B cell (primary cell): ENCODE measurements around the gene IL19. TPM values are rescaled to one million over a fixed set of nuclear protein-coding genes. Genes with fewer than 3 reads are reported as not detected.

Experiments
- ATAC-seq: fragments of 200-7000 bp; cut with Tn5 transposase; one replicate; pipeline ENCODE4 v1.10.0; 2021; ENCODE audit warnings: low read depth, mild to moderate bottlenecking, moderate number of reproducible peaks, moderate library complexity
- CTCF ChIA-PET: fragments of 350-600 bp; sonication (Branson Sonifier 250); formaldehyde crosslinking; loops from one replicate; lab custom pipeline; 2021; ENCODE audit warnings: antibody characterized with exemption, inconsistent platforms; lab: Charles Lee
- POLR2A ChIA-PET: fragments of 350-600 bp; sonication (Branson Sonifier 250); formaldehyde crosslinking; loops from one replicate; lab custom pipeline; 2021; ENCODE audit warnings: antibody characterized with exemption; lab: Charles Lee
- DNase-seq: peaks from one replicate; pipeline ENCODE4 v3.0.0; 2013
- H2AFZ ChIP-seq: 2 replicates; pipeline ENCODE4 v1.6.1; 2012; ENCODE audit warnings: mild to moderate bottlenecking, low read depth, low read length; ENCODE audit not compliant: insufficient read depth, poor library complexity, severe bottlenecking
- H3K27ac ChIP-seq, 2 donors: 1 replicate in 1 of 2; 2 replicates in 1 of 2; pipeline ENCODE4 v1.5.1; 2012 to 2013; ENCODE audit warnings: low read length in 2 of 2, mild to moderate bottlenecking in 2 of 2, moderate library complexity in 1 of 2
- H3K27me3 ChIP-seq, 4 experiments: fragments of 200-600 bp in 1 of 4; sonication (generic) in 1 of 4; replicated peaks in 1 of 4; 1 replicate in 2 of 4; 2 replicates in 2 of 4; pipeline versions ENCODE4 v1.6.1 to v1.7.0; 2013 to 2016; ENCODE audit warnings: low read length in 3 of 4, mild to moderate bottlenecking in 2 of 4, mixed read lengths in 1 of 4, moderate library complexity in 1 of 4; ENCODE audit not compliant: insufficient read depth in 4 of 4, control insufficient read depth in 3 of 4; ENCODE audit errors: control extremely low read depth in 1 of 4
- H3K36me3 ChIP-seq, 2 experiments: replicated peaks in 1 of 2; 1 replicate in 1 of 2; 2 replicates in 1 of 2; pipeline versions ENCODE4 v1.6.1 to v1.7.1; 2013; ENCODE audit warnings: low read length in 1 of 2; ENCODE audit not compliant: insufficient read depth in 2 of 2, control insufficient read depth in 1 of 2; ENCODE audit errors: control extremely low read depth in 1 of 2, extremely low read depth in 1 of 2
- H3K4me1 ChIP-seq, 2 donors: fragments of 200-600 bp in 1 of 2; sonication (generic) in 1 of 2; 1 replicate in 1 of 2; 2 replicates in 1 of 2; pipeline versions ENCODE4 v1.5.1 to v1.6.1; 2013 to 2017; ENCODE audit warnings: low read length in 2 of 2; ENCODE audit not compliant: control insufficient read depth in 2 of 2, insufficient read depth in 2 of 2
- H3K4me2 ChIP-seq: replicated peaks from 2 replicates; pipeline ENCODE3; 2012; ENCODE audit warnings: mild to moderate bottlenecking, low read depth, low read length; ENCODE audit not compliant: poor library complexity, severe bottlenecking
- H3K4me3 ChIP-seq, 5 experiments: fragments of 200-600 bp in 1 of 5; sonication (generic) in 1 of 5; 1 replicate in 3 of 5; 2 replicates in 2 of 5; pipeline versions ENCODE4 v1.5.1 to v1.7.0; 2011 to 2016; ENCODE audit warnings: low read length in 4 of 5, mild to moderate bottlenecking in 4 of 5, low read depth in 2 of 5, control low read depth in 1 of 5, moderate library complexity in 1 of 5; ENCODE audit not compliant: insufficient read depth in 1 of 5; ENCODE audit errors: control extremely low read depth in 1 of 5, extremely low read depth in 1 of 5
- H3K79me2 ChIP-seq: fragments of 200-600 bp; sonication (generic); one replicate; pipeline ENCODE4 v1.6.0; 2016; ENCODE audit warnings: low read length; ENCODE audit not compliant: control insufficient read depth, insufficient read depth
- H3K9ac ChIP-seq: fragments of 200-600 bp; sonication (generic); 2 replicates; pipeline ENCODE4 v1.6.1; 2017; ENCODE audit warnings: mild to moderate bottlenecking, low read length, moderate library complexity
- H3K9me3 ChIP-seq, 3 donors: one replicate each; pipeline versions ENCODE4 v1.6.1 to v1.7.1; 2013; ENCODE audit warnings: low read length in 2 of 3; ENCODE audit not compliant: control insufficient read depth in 2 of 3, insufficient read depth in 1 of 3; ENCODE audit errors: control extremely low read depth in 1 of 3
- H4K20me1 ChIP-seq: 2 replicates; pipeline ENCODE4 v1.6.0; 2012; ENCODE audit warnings: mild to moderate bottlenecking, low read length; ENCODE audit not compliant: insufficient read depth, control insufficient read depth, poor library complexity, severe bottlenecking
- H3K27ac Mint-ChIP-seq: one replicate; pipeline ENCODE4 v1.8.0; 2021; ENCODE audit warnings: mixed read lengths
- H3K27me3 Mint-ChIP-seq: one replicate; pipeline ENCODE4 v1.8.0; 2021; ENCODE audit warnings: mixed read lengths
- H3K4me1 Mint-ChIP-seq: one replicate; pipeline ENCODE4 v1.8.0; 2021; ENCODE audit warnings: mixed read lengths
- H3K4me3 Mint-ChIP-seq: one replicate; pipeline ENCODE4 v1.8.0; 2021; ENCODE audit warnings: mixed read lengths
- H3K9me3 Mint-ChIP-seq: one replicate; pipeline ENCODE4 v1.8.0; 2022; ENCODE audit warnings: mixed read lengths; ENCODE audit not compliant: insufficient read depth
- CTCF ChIP-seq: fragments of 200-600 bp; IDR thresholded peaks from one replicate; pipeline ENCODE4 v1.8.0; 2022; ENCODE audit warnings: antibody characterized with exemption, mild to moderate bottlenecking
- EZH2 ChIP-seq: IDR thresholded peaks from 2 replicates; pipeline ENCODE4 v1.6.1; 2012; ENCODE audit warnings: borderline replicate concordance, low read depth, mild to moderate bottlenecking, moderate library complexity, low read length; ENCODE audit not compliant: insufficient read depth, poor library complexity, severe bottlenecking
- WGBS: methylation state at CpG from one replicate; pipeline ENCODE4 v1.1.5; 2013; ENCODE audit warnings: missing lambda C conversion rate; ENCODE audit not compliant: insufficient coverage; 5-methylcytosine and 5-hydroxymethylcytosine counted together
- intact Hi-C: fragments of 100-400 bp; cut with micrococcal nuclease; formaldehyde crosslinking; loops from one replicate; pipeline ENCODE4 v1.10.0; 2022
- polyA plus RNA-seq: library from polyadenylated mRNA; depleted of rRNA; stranded (reverse); fragments of >200 nt; gene quantifications from 2 replicates; pipeline ENCODE4 v1.2.3, GENCODE V29; 2012
- total RNA-seq, 2 donors: library from RNA; stranded (reverse); fragments of 120-200 nt in 1 of 2; gene quantifications; 1 replicate in 1 of 2; 2 replicates in 1 of 2; pipeline versions ENCODE4 v1.2.3 to v1.2.4, GENCODE V29; 2013 to 2022

IL19 gene
- total and polyA plus RNA-seq, 2 donors (not counting 1 experiment from before 2014, with no cell fraction given), result 0.27 TPM; not detected in 1

DNA sequence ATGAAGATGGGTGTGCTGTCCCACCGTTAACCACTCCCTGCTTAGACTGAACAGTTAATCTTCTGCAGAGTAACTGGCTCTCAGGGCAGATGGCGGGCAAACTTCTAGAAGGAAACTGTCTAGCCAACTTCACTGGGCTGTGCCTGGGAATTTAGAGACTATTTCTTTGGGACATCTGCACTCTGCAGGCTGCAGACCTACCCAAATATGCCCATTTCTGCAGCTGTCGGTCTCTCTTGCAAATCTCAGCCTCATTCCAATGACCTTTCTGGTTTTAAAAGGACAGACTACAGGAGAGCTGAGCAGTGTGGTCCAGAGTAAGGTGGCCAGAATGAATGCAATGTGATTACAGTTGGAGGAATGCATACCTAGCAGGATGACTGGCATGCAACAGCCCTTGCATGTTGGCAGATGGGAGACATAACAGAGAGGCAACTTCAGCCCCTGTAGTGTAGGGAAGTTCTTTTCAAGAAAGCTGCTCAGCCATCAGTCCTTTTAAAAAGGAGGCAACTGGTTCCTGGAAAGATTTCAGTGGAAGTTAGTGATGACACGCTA lies 68.5 kb downstream of the IL19 start:
- H3K4me1 Mint-ChIP-seq, result peaks cover 11% of the 10 kb centered on the region
- no peak for DNase-seq
- no peaks in the 10 kb centered on the region for H3K9me3 ChIP-seq
- TF ChIP-seq EZH2 (no peak), CTCF (no peak)
- POLR2A ChIA-PET, result no interaction called here
- H3K9ac ChIP-seq, result no peak overlapping the region
- H3K9me3 Mint-ChIP-seq, result no peaks in the 10 kb centered on the region
- H3K36me3 ChIP-seq, result no peaks in the 10 kb centered on the region
- no peaks in the 10 kb centered on the region for H4K20me1 ChIP-seq
- H2AFZ ChIP-seq, result no peak overlapping the region
- no peaks in the 10 kb centered on the region for H3K79me2 ChIP-seq
- no peak overlapping the region for H3K27ac Mint-ChIP-seq
- intact Hi-C loops, result no loop called here
- peaks cover 12 to 13% of the 10 kb centered on the region in 2 donors for H3K4me1 ChIP-seq
- ATAC-seq, result no peak
- H3K4me2 ChIP-seq, result no peak overlapping the region
- CTCF ChIA-PET, result interaction anchor here (1.0 to 1.6 kb wide), 3 partner anchors 9 to 175 kb away, joined by 3 to 4 read pairs (median 4); no protein-coding TSS in a partner anchor
- 86% methylated on average over 2 of the region's 4 CpGs for WGBS
- H3K4me3 ChIP-seq, result no peak overlapping the region
- H3K27ac ChIP-seq, result no peak overlapping the region
- H3K27me3 Mint-ChIP-seq, result peaks cover 12% of the 10 kb centered on the region
- no peaks in the 10 kb centered on the region for H3K27me3 ChIP-seq
- no peak overlapping the region for H3K4me3 Mint-ChIP-seq

GRCh38 chr1:206839857-206840256 lies 69.3 kb downstream of the IL19 start:
- 100% methylated on average over 7 of the region's 7 CpGs for WGBS
- Histone ChIP-seq H3K4me1 (peaks cover 5% of the 10 kb centered on the region in 2 donors), H2AFZ (no peak overlapping the region), H3K36me3 (no peaks in the 10 kb centered on the region), H3K27me3 (no peaks in the 10 kb centered on the region), H3K9me3 (no peaks in the 10 kb centered on the region), H3K79me2 (no peaks in the 10 kb centered on the region), H3K4me2 (no peak overlapping the region), H4K20me1 (no peaks in the 10 kb centered on the region), H3K9ac (no peak overlapping the region), H3K27ac (no peak overlapping the region), H3K4me3 (no peak overlapping the region)
- ATAC-seq (no peak), DNase-seq (no peak)
- Mint-ChIP-seq H3K27me3 (peaks cover 12% of the 10 kb centered on the region), H3K9me3 (no peaks in the 10 kb centered on the region), H3K4me3 (no peak overlapping the region), H3K4me1 (peaks cover 3% of the 10 kb centered on the region), H3K27ac (no peak overlapping the region)
- ChIA-PET CTCF (interaction anchor here (1.0 to 1.6 kb wide), 2 partner anchors 30 to 176 kb away, joined by 3 to 4 read pairs; no protein-coding TSS in a partner anchor), POLR2A (no interaction called here)
- no peak for TF ChIP-seq CTCF
- no peak for TF ChIP-seq EZH2
- intact Hi-C loops, result no loop called here
